IPS DF 6.9 (cell line): ENCODE measurements around the gene RTF2.
"Not testable (repeated sequence)": the region's sequence is repeated elsewhere in the genome, so short reads cannot be mapped to it uniquely, and the experiment has no call there.

ENCODE experiments used
- DNase-seq: peaks from one replicate; pipeline ENCODE4 v3.0.0-alpha.2; 2013; ENCODE audit warnings: low read depth, low spot score
- H3K27ac ChIP-seq: one replicate; pipeline ENCODE4 v1.5.1; 2013; ENCODE audit warnings: low read length, control low read depth
- H3K27me3 ChIP-seq: 2 replicates; pipeline ENCODE4 v1.6.1; 2013; ENCODE audit warnings: mild to moderate bottlenecking, low read length; ENCODE audit not compliant: control insufficient read depth, insufficient read depth
- H3K36me3 ChIP-seq: 2 replicates; pipeline ENCODE4 v1.6.1; 2013; ENCODE audit warnings: low read length; ENCODE audit not compliant: control insufficient read depth, insufficient read depth
- H3K4me1 ChIP-seq: 2 replicates; pipeline ENCODE4 v1.6.1; 2013; ENCODE audit warnings: low read length; ENCODE audit not compliant: control insufficient read depth, insufficient read depth
- H3K4me3 ChIP-seq: 2 replicates; pipeline ENCODE4 v1.5.1; 2013; ENCODE audit warnings: mild to moderate bottlenecking, low read length
- H3K9me3 ChIP-seq: 2 replicates; pipeline ENCODE4 v1.6.1; 2013; ENCODE audit warnings: low read length, inconsistent platforms; ENCODE audit not compliant: control insufficient read depth, insufficient read depth
- WGBS: extraction: QIAGEN DNeasy Blood & Tissue Kit; methylation state at CpG from one replicate; pipeline ENCODE4 v1.1.7; 2013; ENCODE audit warnings: mixed read lengths, missing lambda C conversion rate; ENCODE audit not compliant: insufficient read length, insufficient coverage; 5-methylcytosine and 5-hydroxymethylcytosine counted together

Gene RTF2

DNA sequence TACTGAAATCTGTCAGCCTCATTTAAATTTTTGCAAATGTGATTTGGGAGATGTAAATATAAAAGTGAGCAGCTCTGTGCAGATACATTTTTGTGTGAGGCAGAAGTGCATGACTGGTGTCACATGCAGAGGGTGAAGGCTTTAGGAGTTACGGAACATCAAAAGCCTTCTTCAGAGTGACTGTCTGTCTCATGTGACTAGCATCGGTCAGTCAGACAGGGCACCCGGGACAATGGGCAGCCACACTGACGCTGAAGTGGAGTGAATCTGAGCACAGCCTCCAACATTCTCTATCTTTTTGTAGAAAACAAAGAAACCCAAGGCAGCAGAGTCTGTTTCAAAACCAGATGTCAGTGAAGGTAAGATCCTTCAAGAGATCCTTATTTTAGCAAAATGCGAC is 48.2 kb downstream of the RTF2 start:
- H3K9me3 ChIP-seq, result no peaks in the 10 kb centered on the region; the same call in 1 of the 2 replicates
- WGBS, result no CpG with 5 or more reads among the region's 5 CpGs

GRCh38 chr20:56517211-56517610 is 48.8 kb downstream of the RTF2 start:
- Histone ChIP-seq H3K27ac (no peak overlapping the region), H3K36me3 (peaks cover 10% of the 10 kb centered on the region; the same call in 1 of the 2 replicates), H3K27me3 (no peaks in the 10 kb centered on the region), H3K4me3 (no peak overlapping the region), H3K9me3 (peaks cover 1% of the 10 kb centered on the region; the same call in 1 of the 2 replicates), H3K4me1 (no peaks in the 10 kb centered on the region)
- no CpG with 5 or more reads among the region's 7 CpGs for WGBS
- no peak for DNase-seq

More for the DNA sequence above, 48.2 kb downstream of the RTF2 start:
- no peaks in the 10 kb centered on the region for H3K4me1 ChIP-seq
- peaks cover 10% of the 10 kb centered on the region; the same call in 1 of the 2 replicates for H3K36me3 ChIP-seq
- H3K27me3 ChIP-seq, result no peaks in the 10 kb centered on the region
- DNase-seq, result no peak
- H3K27ac ChIP-seq, result no peak overlapping the region
- H3K4me3 ChIP-seq, result no peak overlapping the region

DNA sequence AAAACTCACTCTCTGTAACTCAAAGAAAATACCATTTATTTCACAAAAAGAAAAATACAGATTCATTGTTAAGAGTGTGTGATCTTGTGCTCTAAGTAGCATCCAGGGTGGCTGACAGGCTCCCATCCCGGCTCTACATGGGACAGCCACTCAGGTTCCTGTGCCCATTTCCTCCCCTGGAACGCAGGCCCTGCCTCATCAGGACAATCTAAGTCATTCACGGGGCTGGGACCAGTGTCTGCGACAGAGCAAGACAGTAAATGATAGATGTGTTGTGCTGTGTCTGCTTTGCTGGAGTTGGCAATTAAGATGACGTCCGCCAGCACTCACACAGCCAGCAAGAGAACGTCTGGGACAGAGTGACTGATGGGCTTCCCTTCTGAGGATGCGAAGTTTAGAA is 49.2 kb downstream of the RTF2 start:
- peaks cover 10% of the 10 kb centered on the region; the same call in 1 of the 2 replicates for H3K36me3 ChIP-seq
- H3K27me3 ChIP-seq, result no peaks in the 10 kb centered on the region
- no peaks in the 10 kb centered on the region for H3K4me1 ChIP-seq
- no peak overlapping the region for H3K4me3 ChIP-seq
- no peak for DNase-seq
- H3K27ac ChIP-seq, result no peak overlapping the region
- no CpG with 5 or more reads among the region's 8 CpGs for WGBS
- H3K9me3 ChIP-seq, result peaks cover 1% of the 10 kb centered on the region; the same call in 1 of the 2 replicates

DNA sequence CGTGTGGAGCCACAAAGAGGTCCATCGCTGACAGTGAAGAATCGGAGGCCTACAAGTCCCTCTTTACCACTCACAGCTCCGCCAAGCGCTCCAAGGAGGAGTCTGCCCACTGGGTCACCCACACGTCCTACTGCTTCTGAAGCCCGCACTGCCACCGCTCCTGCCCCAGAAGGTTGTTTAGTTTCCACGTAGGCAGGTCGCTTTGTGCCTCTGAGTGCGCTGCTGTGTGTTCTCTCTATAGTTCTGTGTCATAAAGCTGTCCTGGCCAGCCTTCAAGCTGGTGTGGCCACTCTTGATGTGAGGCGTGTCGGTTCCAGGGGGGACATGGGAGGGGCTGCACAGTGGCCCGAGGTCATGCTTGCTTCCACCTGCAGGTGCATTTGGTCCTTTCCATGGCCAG is 49.7 kb downstream of the RTF2 start:
- no peak for DNase-seq
- no CpG with 5 or more reads among the region's 14 CpGs for WGBS
- Histone ChIP-seq H3K4me3 (no peak overlapping the region), H3K27ac (no peak overlapping the region), H3K9me3 (peaks cover 1% of the 10 kb centered on the region; the same call in 1 of the 2 replicates), H3K36me3 (peaks cover 10% of the 10 kb centered on the region; the same call in 1 of the 2 replicates), H3K27me3 (no peaks in the 10 kb centered on the region), H3K4me1 (no peaks in the 10 kb centered on the region)

DNA sequence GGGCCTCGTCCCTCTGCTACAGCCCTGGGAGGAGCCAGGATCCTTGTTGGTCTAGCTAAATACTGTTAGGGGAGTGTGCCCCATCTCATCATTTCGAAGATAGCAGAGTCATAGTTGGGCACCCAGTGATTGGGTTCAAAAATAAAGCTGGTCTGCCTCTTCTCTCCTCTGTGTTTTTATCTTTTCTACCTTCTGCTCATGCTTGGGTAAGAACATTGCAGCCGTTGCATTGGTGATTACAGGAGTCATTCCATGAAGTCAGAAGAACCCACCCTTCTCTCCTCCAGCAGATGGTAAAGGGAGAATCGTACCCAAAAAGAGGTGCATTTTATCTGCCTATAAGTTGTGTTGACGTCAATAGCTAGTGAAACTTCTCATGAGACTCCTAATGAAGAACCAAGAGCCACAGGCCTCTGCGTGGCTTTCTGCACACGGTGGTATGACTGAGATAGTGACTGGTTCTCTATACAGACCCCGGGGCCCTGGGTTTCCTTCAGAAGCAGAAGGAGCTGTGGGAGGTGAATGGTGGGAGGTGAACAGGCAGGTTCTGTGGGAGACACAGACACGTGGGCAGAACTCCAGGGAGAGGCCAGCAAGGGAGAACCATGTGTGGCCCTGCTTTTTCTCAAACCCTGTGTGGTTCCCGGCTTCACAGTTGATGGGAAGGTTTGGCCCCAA is 50.4 kb downstream of the RTF2 start:
- Histone ChIP-seq H3K4me1 (no peaks in the 10 kb centered on the region), H3K27me3 (no peaks in the 10 kb centered on the region), H3K4me3 (no peak overlapping the region), H3K36me3 (peaks cover 10% of the 10 kb centered on the region; the same call in 1 of the 2 replicates), H3K9me3 (peaks cover 1% of the 10 kb centered on the region; the same call in 1 of the 2 replicates), H3K27ac (no peak overlapping the region)
- no peak for DNase-seq
- no CpG with 5 or more reads among the region's 10 CpGs for WGBS

GRCh38 chr20:56519551-56519950 is 51.1 kb downstream of the RTF2 start:
- H3K36me3 ChIP-seq, result peaks cover 10% of the 10 kb centered on the region; the same call in 1 of the 2 replicates
- H3K27me3 ChIP-seq, result no peaks in the 10 kb centered on the region
- H3K4me3 ChIP-seq, result no peak overlapping the region
- WGBS, result no CpG with 5 or more reads among the region's 10 CpGs
- DNase-seq, result no peak
- H3K9me3 ChIP-seq, result peaks cover 1% of the 10 kb centered on the region; the same call in 1 of the 2 replicates
- no peaks in the 10 kb centered on the region for H3K4me1 ChIP-seq
- H3K27ac ChIP-seq, result no peak overlapping the region

GRCh38 chr20:56520180-56520579 is 51.8 kb downstream of the RTF2 start:
- Histone ChIP-seq H3K9me3 (peaks cover 1% of the 10 kb centered on the region; the same call in 1 of the 2 replicates), H3K27me3 (no peaks in the 10 kb centered on the region), H3K4me1 (no peaks in the 10 kb centered on the region), H3K27ac (no peak overlapping the region), H3K36me3 (peaks cover 10% of the 10 kb centered on the region; the same call in 1 of the 2 replicates), H3K4me3 (no peak overlapping the region)
- no peak for DNase-seq
- no CpG with 5 or more reads among the region's 10 CpGs for WGBS

DNA sequence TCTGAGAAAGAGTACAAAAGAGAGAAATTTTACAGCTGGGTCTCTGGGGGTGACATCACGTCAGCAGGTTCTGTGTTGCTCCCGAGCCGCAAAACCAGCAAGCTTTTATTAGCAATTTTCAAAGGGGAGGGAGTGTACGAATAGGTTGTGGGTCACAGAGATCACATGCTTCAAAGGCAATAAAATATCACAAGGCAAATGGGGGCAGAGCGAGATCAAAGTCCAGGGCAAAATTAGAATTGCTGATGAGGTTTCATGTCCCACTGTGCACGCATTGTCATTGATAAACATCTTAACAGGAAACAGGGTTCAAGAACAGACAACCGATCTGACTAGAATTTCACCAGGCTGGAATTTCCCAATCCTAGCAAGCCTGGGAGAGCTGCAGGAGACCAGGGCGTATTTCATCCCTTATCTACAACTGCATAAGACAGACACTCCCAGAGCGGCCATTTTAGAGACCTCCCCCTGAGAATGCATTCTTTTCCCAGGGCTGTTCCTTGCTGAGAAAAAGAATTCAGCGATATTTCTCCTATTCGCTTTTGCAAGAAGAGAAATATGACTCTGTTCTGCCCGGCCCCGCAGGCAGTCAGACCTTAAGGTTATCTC is 52.4 kb downstream of the RTF2 start:
- H3K27me3 ChIP-seq, DNase-seq, H3K36me3 ChIP-seq, H3K27ac ChIP-seq, H3K9me3 ChIP-seq, H3K4me3 ChIP-seq, H3K4me1 ChIP-seq: not testable (repeated sequence)
- WGBS, result no CpG with 5 or more reads among the region's 13 CpGs

- Histone ChIP-seq H3K27me3 (no peaks in the 10 kb centered on the region), H3K27ac (no peak overlapping the region), H3K4me1 (no peaks in the 10 kb centered on the region), H3K36me3 (peaks cover 7% of the 10 kb centered on the region; the same call in 1 of the 2 replicates), H3K4me3 (no peak overlapping the region), H3K9me3 (peaks cover 1% of the 10 kb centered on the region; the same call in 1 of the 2 replicates)
- no CpG with 5 or more reads among the region's 6 CpGs for WGBS
- no peak for DNase-seq
These were observed 53.9 kb downstream of the RTF2 start for GRCh38 chr20:56522311-56522710.

GRCh38 chr20:56524444-56524843 is 56.0 kb downstream of the RTF2 start, which contains the start of gene FAM209A:
Gene FAM209A, plus strand, starts transcription at chr20:56524744. Its CDS starts 65 bp downstream, at chr20:56524809.
- not testable (repeated sequence) for DNase-seq, H3K4me1 ChIP-seq, H3K27ac ChIP-seq, H3K36me3 ChIP-seq, H3K4me3 ChIP-seq, H3K9me3 ChIP-seq, H3K27me3 ChIP-seq
- no CpG with 5 or more reads among the region's 7 CpGs for WGBS
